Endothelial cell of umbilical vein (primary cell): ENCODE measurements around the gene ETFBKMT. TPM values are rescaled to one million over a fixed set of nuclear protein-coding genes. Genes with fewer than 3 reads are reported as not detected.
A peak's percentile ranks its signal among the peaks of the same experiment; 100 is the strongest.

ENCODE experiments used
- BruUV-seq: library from RNA; stranded (reverse); fragments of 400-500 nt; replicated peaks from 2 replicates; lab custom pipeline; 2021; lab: Mats Ljungman, UMichigan
- CTCF ChIA-PET: fragments of 300-600, 350-600 bp; sonication (Branson Sonifier 250); formaldehyde crosslinking; loops from one replicate; lab custom pipeline; 2021; ENCODE audit warnings: antibody characterized with exemption, inconsistent platforms; lab: Charles Lee
- POLR2A ChIA-PET: fragments of 300-600, 350-600 bp; sonication (Branson Sonifier 250); formaldehyde crosslinking; loops from one replicate; lab custom pipeline; 2021; ENCODE audit warnings: antibody characterized with exemption, inconsistent platforms; lab: Charles Lee
- DNase-seq: peaks from one replicate; pipeline ENCODE4 v3.0.0-alpha.2; 2011; ENCODE audit warnings: low read depth, low spot score
- FAIRE-seq: peaks from 2 replicates; lab custom pipeline; 2011; peaks lifted over from hg19 to GRCh38; lab: Jason Lieb, UNC
- H2AFZ ChIP-seq: 2 replicates; pipeline ENCODE4 v1.6.0; 2012; ENCODE audit warnings: low read depth, low read length, control low read depth, inconsistent platforms
- H3K27ac ChIP-seq: 2 replicates; pipeline ENCODE4 v1.5.1; 2011; ENCODE audit warnings: low read depth, mild to moderate bottlenecking, control low read depth, low read length, moderate library complexity; ENCODE audit not compliant: insufficient read depth
- H3K27me3 ChIP-seq, 2 experiments: 2 replicates each; pipeline versions ENCODE4 v1.6.0 to v1.6.1; 2011; ENCODE audit warnings: low read length in 2 of 2, mixed read lengths in 1 of 2; ENCODE audit not compliant: control insufficient read depth in 2 of 2, insufficient read depth in 2 of 2
- H3K36me3 ChIP-seq, 2 experiments: 2 replicates in 1 of 2; 3 replicates in 1 of 2; pipeline ENCODE4 v1.5.1; 2011; ENCODE audit warnings: low read length in 2 of 2, mild to moderate bottlenecking in 1 of 2, moderate library complexity in 1 of 2; ENCODE audit not compliant: control insufficient read depth in 2 of 2, insufficient read depth in 2 of 2; ENCODE audit errors: extremely low read depth in 1 of 2
- H3K4me1 ChIP-seq: 3 replicates; pipeline ENCODE4 v1.5.1; 2011; ENCODE audit warnings: mild to moderate bottlenecking, low read length; ENCODE audit not compliant: control insufficient read depth, insufficient read depth; ENCODE audit errors: extremely low read depth
- H3K4me2 ChIP-seq: 2 replicates; pipeline ENCODE4 v1.6.1; 2011; ENCODE audit warnings: low read length, control low read depth, mixed read lengths; ENCODE audit not compliant: insufficient read depth
- H3K4me3 ChIP-seq, 3 experiments: fragments of 200-600 bp in 1 of 3; sonication (generic), shearing (Covaris generic) in 1 of 3; replicated peaks in 1 of 3; 2 replicates each; pipeline ENCODE4 v1.5.1; 2011 to 2016; ENCODE audit warnings: control low read depth in 3 of 3, low read length in 3 of 3, mild to moderate bottlenecking in 2 of 3, inconsistent platforms in 1 of 3, low read depth in 1 of 3, moderate library complexity in 1 of 3; ENCODE audit not compliant: insufficient read depth in 1 of 3
- H3K79me2 ChIP-seq: 2 replicates; pipeline ENCODE4 v1.6.0; 2012; ENCODE audit warnings: low read length, inconsistent platforms; ENCODE audit not compliant: control insufficient read depth, insufficient read depth
- H3K9ac ChIP-seq: replicated peaks from 2 replicates; pipeline ENCODE3; 2011; ENCODE audit warnings: low read length, control low read depth; ENCODE audit not compliant: insufficient read depth; ENCODE audit errors: extremely low read depth
- H3K9me1 ChIP-seq: replicated peaks from 3 replicates; pipeline ENCODE4 v1.6.0; 2011; ENCODE audit warnings: mild to moderate bottlenecking, low read length; ENCODE audit not compliant: control insufficient read depth, insufficient read depth; ENCODE audit errors: extremely low read depth
- H3K9me3 ChIP-seq: replicated peaks from 2 replicates; pipeline ENCODE4 v1.5.1; 2012; ENCODE audit warnings: low read length, inconsistent platforms; ENCODE audit not compliant: control insufficient read depth, insufficient read depth
- H4K20me1 ChIP-seq: replicated peaks from 2 replicates; pipeline ENCODE3; 2011; ENCODE audit warnings: mild to moderate bottlenecking, low read length; ENCODE audit not compliant: control insufficient read depth, insufficient read depth; ENCODE audit errors: extremely low read depth
- EZH2 ChIP-seq: IDR thresholded peaks from 2 replicates; pipeline ENCODE4 v1.6.1; 2012; ENCODE audit warnings: borderline replicate concordance, low read depth, mild to moderate bottlenecking, moderate library complexity, low read length, inconsistent platforms; ENCODE audit not compliant: severe bottlenecking
- FOS ChIP-seq: IDR thresholded peaks from 2 replicates; pipeline ENCODE4 v1.6.1; 2011; ENCODE audit warnings: mild to moderate bottlenecking, low read length, moderate library complexity, borderline replicate concordance; ENCODE audit not compliant: insufficient read depth
- GATA2 ChIP-seq: IDR thresholded peaks from 2 replicates; pipeline ENCODE4 v1.7.0; 2011; ENCODE audit warnings: low read depth, mild to moderate bottlenecking, moderate library complexity, mixed read lengths, low read length; ENCODE audit not compliant: insufficient read length, insufficient read depth
- JUN ChIP-seq: IDR thresholded peaks from 2 replicates; pipeline ENCODE4 v1.6.1; 2011; ENCODE audit warnings: borderline replicate concordance, low read depth; ENCODE audit not compliant: insufficient read length, insufficient read depth
- MAX ChIP-seq: IDR thresholded peaks from 2 replicates; pipeline ENCODE4 v1.6.1; 2011; ENCODE audit not compliant: insufficient read depth, insufficient read length
- MYC ChIP-seq: IDR thresholded peaks from one replicate; pipeline ENCODE4 v1.6.1; 2011; ENCODE audit warnings: mild to moderate bottlenecking, low read depth, low read length
- POLR2A ChIP-seq: IDR thresholded peaks from 2 replicates; pipeline ENCODE4 v1.6.1; 2012; ENCODE audit warnings: low read depth, mild to moderate bottlenecking, control low read depth, low read length
- POLR2AphosphoS5 ChIP-seq: IDR thresholded peaks from 2 replicates; pipeline ENCODE4 v1.6.1; 2012; ENCODE audit warnings: low read depth, mild to moderate bottlenecking, control low read depth, low read length, moderate library complexity; ENCODE audit not compliant: insufficient read depth
- dilution Hi-C: fragments of 300-500 bp; cut with MboI; formaldehyde crosslinking; loops from one replicate; pipeline ENCODE4 v1.15.0; 2019; ENCODE audit warnings: low sequenced_read_pairs; ENCODE audit not compliant: extremely low pct_ligation_motif_present
- intact Hi-C: fragments of 100-400 bp; cut with micrococcal nuclease; formaldehyde crosslinking; loops from one replicate; pipeline ENCODE4 v1.10.0; 2022
- polyA plus RNA-seq, 4 experiments: library from polyadenylated mRNA; depleted of rRNA in 3 of 4; stranded (reverse) in 3 of 4; unstranded in 1 of 4; fragments of >200 nt; gene quantifications; 2 replicates each; pipeline versions ENCODE4 v1.2.1 to v1.2.3, GENCODE V29; 2011 to 2012; ENCODE audit warnings: missing spikeins in 1 of 4
- total RNA-seq: library from RNA; stranded (reverse); gene quantifications from 2 replicates; pipeline ENCODE4 v1.2.3, GENCODE V29; 2021
- TF ChIP-seq, protein P1 (sequence below), 2 donors: IDR thresholded peaks; 1 replicate in 1 of 2; 2 replicates in 1 of 2; pipeline ENCODE4 v1.5.1; 2011; ENCODE audit warnings: low read length in 2 of 2, mild to moderate bottlenecking in 2 of 2, moderate library complexity in 2 of 2, control low read depth in 1 of 2, inconsistent platforms in 1 of 2, low read depth in 1 of 2; ENCODE audit not compliant: insufficient read depth in 1 of 2; ENCODE audit errors: extremely low read depth in 1 of 2

Gene ETFBKMT
- total and polyA plus RNA-seq, 2 donors (not counting 3 experiments of a cell fraction or from before 2014, with no cell fraction given) = 1.4 to 3.1 TPM

GRCh38 chr12:31655792-31656191, 3.7 kb upstream of the ETFBKMT start:
- no peak overlapping the region for H2AFZ ChIP-seq
- no peak overlapping the region for H3K4me2 ChIP-seq
- TF ChIP-seq GATA2 (no peak), EZH2 (no peak), POLR2AphosphoS5 (no peak), MAX (no peak)
- ChIA-PET CTCF (interaction anchor here (4.9 kb wide), 1 partner anchor 656 kb away, joined by 19 read pairs; no protein-coding TSS in a partner anchor), POLR2A (no interaction called here)
- no peaks in the 10 kb centered on the region for H4K20me1 ChIP-seq
- H3K9me1 ChIP-seq = no peaks in the 10 kb centered on the region
- no peaks in the 10 kb centered on the region for H3K79me2 ChIP-seq
- FAIRE-seq (no peak), DNase-seq (no peak)
- H3K4me3 ChIP-seq = no peak overlapping the region
- H3K9ac ChIP-seq = no peak overlapping the region
- H3K27ac ChIP-seq = no peak overlapping the region
- H3K27me3 ChIP-seq = no peaks in the 10 kb centered on the region
- H3K9me3 ChIP-seq = no peaks in the 10 kb centered on the region
- no TSS peak for BruUV-seq
- peaks cover 7% of the 10 kb centered on the region for H3K4me1 ChIP-seq
- intact Hi-C loops = loop anchor here (10.0 kb wide), 2 partner anchors 799 to 1019 kb away; partner anchors contain the start of gene DNM1L
- no peaks in the 10 kb centered on the region for H3K36me3 ChIP-seq
- dilution Hi-C loops = no loop called here

- dilution Hi-C loops (no loop called here), intact Hi-C loops (loop anchor here (1.0 to 10.0 kb wide), 5 partner anchors 302 to 1016 kb away; partner anchors contain the start of genes BICD1 and DNM1L)
- peak overlapping the region; percentile 83 for H2AFZ ChIP-seq
- peak overlapping the region; percentile 97 for H3K9ac ChIP-seq
- no peaks in the 10 kb centered on the region for H3K9me3 ChIP-seq
- CTCF ChIA-PET = interaction anchor here (0.6 to 4.9 kb wide), 5 partner anchors 255 to 653 kb away, joined by 3 to 19 read pairs (median 4); no protein-coding TSS in a partner anchor
- DNase-seq (no peak), FAIRE-seq (no peak)
- H3K36me3 ChIP-seq = no peaks in the 10 kb centered on the region
- TF ChIP-seq POLR2AphosphoS5 (no peak), MAX (no peak), MYC (no peak), GATA2 (no peak), EZH2 (no peak), FOS (no peak), POLR2A (no peak), JUN (no peak)
- TF ChIP-seq, protein P1, sequence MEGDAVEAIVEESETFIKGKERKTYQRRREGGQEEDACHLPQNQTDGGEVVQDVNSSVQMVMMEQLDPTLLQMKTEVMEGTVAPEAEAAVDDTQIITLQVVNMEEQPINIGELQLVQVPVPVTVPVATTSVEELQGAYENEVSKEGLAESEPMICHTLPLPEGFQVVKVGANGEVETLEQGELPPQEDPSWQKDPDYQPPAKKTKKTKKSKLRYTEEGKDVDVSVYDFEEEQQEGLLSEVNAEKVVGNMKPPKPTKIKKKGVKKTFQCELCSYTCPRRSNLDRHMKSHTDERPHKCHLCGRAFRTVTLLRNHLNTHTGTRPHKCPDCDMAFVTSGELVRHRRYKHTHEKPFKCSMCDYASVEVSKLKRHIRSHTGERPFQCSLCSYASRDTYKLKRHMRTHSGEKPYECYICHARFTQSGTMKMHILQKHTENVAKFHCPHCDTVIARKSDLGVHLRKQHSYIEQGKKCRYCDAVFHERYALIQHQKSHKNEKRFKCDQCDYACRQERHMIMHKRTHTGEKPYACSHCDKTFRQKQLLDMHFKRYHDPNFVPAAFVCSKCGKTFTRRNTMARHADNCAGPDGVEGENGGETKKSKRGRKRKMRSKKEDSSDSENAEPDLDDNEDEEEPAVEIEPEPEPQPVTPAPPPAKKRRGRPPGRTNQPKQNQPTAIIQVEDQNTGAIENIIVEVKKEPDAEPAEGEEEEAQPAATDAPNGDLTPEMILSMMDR (IDR thresholded peaks at IDR 0.05; ENCODE audit: extremely low read depth in 1 of 2, insufficient read depth in 1 of 2, low read depth in 1 of 2, low read length in 2 of 2) = no peak
- H3K27me3 ChIP-seq = no peaks in the 10 kb centered on the region
- peak overlapping the region; percentile 87 for H3K27ac ChIP-seq
- no peaks in the 10 kb centered on the region for H4K20me1 ChIP-seq
- POLR2A ChIA-PET = interaction anchor here (0.6 to 1.4 kb wide), 3 partner anchors 73 to 746 kb away, joined by 3 to 4 read pairs (median 4); no protein-coding TSS in a partner anchor
- H3K9me1 ChIP-seq = no peaks in the 10 kb centered on the region
- H3K79me2 ChIP-seq = no peaks in the 10 kb centered on the region
- BruUV-seq = no TSS peak
- peak overlapping the region; percentile 75 to 87 (median 81) for H3K4me3 ChIP-seq
- H3K4me2 ChIP-seq = peak overlapping the region; percentile 92
- H3K4me1 ChIP-seq = peaks cover 4% of the 10 kb centered on the region
Measured at GRCh38 chr12:31658471-31659086, 909 bp upstream of the ETFBKMT start.
